NCI-H1092 treated with DMSO at 0.1 percent for 48 hours (cell line): ENCODE measurements around the gene TESPA1.
"Not testable (repeated sequence)": the region's sequence is repeated elsewhere in the genome, so short reads cannot be mapped to it uniquely, and the experiment has no call there.

Source experiments
- DNase-seq: peaks from one replicate; lab custom pipeline; 2025; lab: John Stamatoyannopoulos, UW

Gene TESPA1

GRCh38 chr12:54984658-54985376 is at the start of gene TESPA1:
Gene TESPA1 (minus strand): TSS chr12:54984762. CDS start chr12:54974562, 10,200 bp downstream.
- no peak for DNase-seq

GRCh38 chr12:55034218-55034617 is 49.7 kb upstream of the TESPA1 start:
- DNase-seq: no peak

- no peak for DNase-seq
These were observed 40.9 kb upstream of the TESPA1 start for GRCh38 chr12:55025508-55025907.

GRCh38 chr12:55024575-55024974 is 40.0 kb upstream of the TESPA1 start:
- no peak for DNase-seq

GRCh38 chr12:55019784-55020183 is 35.2 kb upstream of the TESPA1 start, which contains the start of gene NEUROD4:
Gene NEUROD4 (plus strand): TSS chr12:55019974. CDS start chr12:55026440, 6,466 bp downstream.
- DNase-seq: no peak

GRCh38 chr12:55017416-55017925 is 32.9 kb upstream of the TESPA1 start:
- no peak for DNase-seq

- DNase-seq: peak; percentile 84
These were observed 24.5 kb upstream of the TESPA1 start for GRCh38 chr12:55008944-55009585.

- no peak for DNase-seq
These were observed 17.8 kb upstream of the TESPA1 start for GRCh38 chr12:55002355-55002754.

GRCh38 chr12:55001198-55001868 is 16.8 kb upstream of the TESPA1 start:
- no peak for DNase-seq

- no peak for DNase-seq
These were observed 14.5 kb upstream of the TESPA1 start for GRCh38 chr12:54998958-54999510.

- DNase-seq: peak; percentile 14
These were observed 13.5 kb upstream of the TESPA1 start for GRCh38 chr12:54997929-54998522.

GRCh38 chr12:54996205-54996604 is 11.6 kb upstream of the TESPA1 start:
- no peak for DNase-seq

GRCh38 chr12:54993181-54993835 is 8.7 kb upstream of the TESPA1 start:
- peak; percentile 76 for DNase-seq

- no peak for DNase-seq
These were observed 7.4 kb upstream of the TESPA1 start for GRCh38 chr12:54991991-54992375.

GRCh38 chr12:54991161-54991990 is 6.8 kb upstream of the TESPA1 start:
- no peak for DNase-seq

- no peak for DNase-seq
These were observed 5.3 kb upstream of the TESPA1 start for GRCh38 chr12:54989829-54990228.

- peak; percentile 68 for DNase-seq
These were observed 4.0 kb upstream of the TESPA1 start for GRCh38 chr12:54988402-54989054.

GRCh38 chr12:54987611-54988231 is 3.2 kb upstream of the TESPA1 start:
- no peak for DNase-seq

GRCh38 chr12:54986773-54987172 is 2.2 kb upstream of the TESPA1 start:
- not testable (repeated sequence) for DNase-seq
